Measurements from ENCODE around the gene SLC2A4.

- TF ChIP-seq CTCF (IDR thresholded peaks at IDR 0.05; ENCODE audit: insufficient read depth, low read length, poor library complexity, severe bottlenecking), result no peak
- no peak for TF ChIP-seq EZH2phosphoT487 (conservative IDR thresholded peaks at IDR 0.05; ENCODE audit: low read length)
These were observed 1.3 kb downstream of the SLC2A4 start for GRCh38 chr17:7282752-7283321.

All from SU-DHL-6 (cell line).